HepG2 (cell line): Measurements from ENCODE around the gene NEURL3. TPM values are rescaled to one million over a fixed set of nuclear protein-coding genes. Genes with fewer than 3 reads are reported as not detected.

Experiments used
- ATM ChIP-seq: fragments of 450-650 bp; IDR thresholded peaks from 2 replicates; pipeline ENCODE4 v1.7.1; 2017; ENCODE audit warnings: mild to moderate bottlenecking, borderline replicate concordance
- BATF2 ChIP-seq: sonication (generic); formaldehyde crosslinking; IDR thresholded peaks from 2 replicates; pipeline ENCODE4 v1.8.0; 2022; ENCODE audit warnings: mild to moderate bottlenecking, missing genetic modification reagents, moderate library complexity
- ELK4 ChIP-seq: sonication (generic); formaldehyde crosslinking; IDR thresholded peaks from 2 replicates; pipeline ENCODE4 v1.9.0; 2021; ENCODE audit warnings: missing genetic modification reagents, borderline replicate concordance
- FOXA3 ChIP-seq: IDR thresholded peaks from 2 replicates; pipeline ENCODE4 v1.6.1; 2016; ENCODE audit warnings: missing genetic modification reagents, missing compliant biosample characterization
- KAT2B ChIP-seq: fragments of 150-350 bp; IDR thresholded peaks from 2 replicates; pipeline ENCODE4 v1.6.1; 2014; ENCODE audit warnings: low read depth, low read length, borderline replicate concordance
- KLF16 ChIP-seq, 2 experiments: sonication (generic) in 1 of 2; formaldehyde crosslinking in 1 of 2; IDR thresholded peaks; 2 replicates each; pipeline versions ENCODE4 v1.6.1 to v1.8.0; 2016 to 2023; ENCODE audit warnings: missing genetic modification reagents in 2 of 2, missing compliant biosample characterization in 1 of 2
- MED8 ChIP-seq: sonication (generic); formaldehyde crosslinking; IDR thresholded peaks from 2 replicates; pipeline ENCODE4 v1.8.1; 2023; ENCODE audit warnings: mild to moderate bottlenecking, missing genetic modification reagents; ENCODE audit not compliant: insufficient replicate concordance
- MXI1 ChIP-seq: IDR thresholded peaks from 3 replicates; pipeline ENCODE4 v1.6.1; 2012; ENCODE audit warnings: low read depth, low read length, inconsistent platforms, borderline replicate concordance
- NFYC ChIP-seq: IDR thresholded peaks from 2 replicates; pipeline ENCODE4 v1.6.1; 2016; ENCODE audit warnings: missing genetic modification reagents, missing compliant biosample characterization
- PBX3 ChIP-seq: sonication (generic); formaldehyde crosslinking; IDR thresholded peaks from 2 replicates; pipeline ENCODE4 v1.8.1; 2023; ENCODE audit warnings: missing genetic modification reagents, inconsistent platforms, borderline replicate concordance
- SPEN ChIP-seq: sonication (generic); formaldehyde crosslinking; IDR thresholded peaks from 2 replicates; pipeline ENCODE4 v1.5.1; 2020; ENCODE audit warnings: low read depth, mild to moderate bottlenecking, missing genetic modification reagents
- SRSF1 ChIP-seq: fragments of 200-400 bp; formaldehyde crosslinking; optimal IDR thresholded peaks from 2 replicates; pipeline ENCODE3; 2017; ENCODE audit warnings: mild to moderate bottlenecking, low read depth, low read length, moderate library complexity
- TFE3 ChIP-seq: IDR thresholded peaks from 2 replicates; pipeline ENCODE4 v1.6.1; 2016
- ZFP41 ChIP-seq: sonication (generic); formaldehyde crosslinking; IDR thresholded peaks from 2 replicates; pipeline ENCODE4 v1.4.0; 2020; ENCODE audit warnings: mild to moderate bottlenecking, missing genetic modification reagents, borderline replicate concordance
- ZNF24 ChIP-seq: fragments of 450-650 bp; IDR thresholded peaks from 2 replicates; pipeline ENCODE4 v1.6.1; 2017; ENCODE audit warnings: antibody characterized with exemption, mild to moderate bottlenecking
- ZNF335 ChIP-seq: sonication (generic); formaldehyde crosslinking; IDR thresholded peaks from 2 replicates; pipeline ENCODE4 v1.4.0; 2020; ENCODE audit warnings: missing genetic modification reagents
- ZNF558 ChIP-seq: sonication (generic); formaldehyde crosslinking; IDR thresholded peaks from 2 replicates; pipeline ENCODE4 v1.9.0; 2022; ENCODE audit warnings: mild to moderate bottlenecking, missing genetic modification reagents, borderline replicate concordance
- ZNF569 ChIP-seq: sonication (generic); formaldehyde crosslinking; IDR thresholded peaks from 2 replicates; pipeline ENCODE4 v1.5.0; 2020; ENCODE audit warnings: mild to moderate bottlenecking, missing genetic modification reagents, moderate library complexity, borderline replicate concordance
- ZNF75D ChIP-seq: sonication (generic); formaldehyde crosslinking; IDR thresholded peaks from 2 replicates; pipeline ENCODE4 v1.8.1; 2023; ENCODE audit warnings: missing genetic modification reagents, mild to moderate bottlenecking, borderline replicate concordance
- ZNF839 ChIP-seq: sonication (generic); formaldehyde crosslinking; IDR thresholded peaks from 2 replicates; pipeline ENCODE4 v1.4.0; 2020; ENCODE audit warnings: missing genetic modification reagents, mild to moderate bottlenecking, borderline replicate concordance
- polyA plus RNA-seq, 8 experiments: library from polyadenylated mRNA; depleted of rRNA in 3 of 8; stranded (reverse) in 7 of 8; unstranded in 1 of 8; fragments of >200 nt; fragmentation: Illumina TruSeq in 4 of 8; extraction: Trizol in 4 of 8; gene quantifications; 2 replicates each; pipeline versions ENCODE4 v1.2.1 to v1.2.3, GENCODE V29; 2011 to 2016; ENCODE audit warnings: low read depth in 4 of 8, missing spikeins in 1 of 8, mixed read lengths in 1 of 8; ENCODE audit not compliant: insufficient read depth in 1 of 8
- total RNA-seq, 5 experiments: library from RNA; depleted of rRNA; stranded (reverse); fragments of >200 nt; fragmentation: Illumina TruSeq; extraction: Trizol; gene quantifications; 2 replicates each; pipeline ENCODE4 v1.2.3, GENCODE V29; 2016; ENCODE audit warnings: low read depth in 1 of 5
- TF ChIP-seq, protein P1 (sequence below): sonication (generic); formaldehyde crosslinking; IDR thresholded peaks from 2 replicates; pipeline ENCODE4 v1.8.0; 2022; ENCODE audit warnings: missing genetic modification reagents, mild to moderate bottlenecking, borderline replicate concordance

The NEURL3 gene
- total and polyA plus RNA-seq, 2 of the 13 experiments (the other 11 are each of a cell fraction or from before 2014, with no cell fraction given): 0.16 to 1.2 TPM

GRCh38 chr2:96536445-96537065 lies 31.4 kb upstream of the NEURL3 start, which contains the start of gene ARID5A (continued):
- TF ChIP-seq TFE3 (peak; percentile 38; the same call in 1 of the 2 replicates), PBX3 (CRISPR knock-in tag) (no peak), ZFP41 (CRISPR knock-in tag) (no peak), ZNF558 (CRISPR knock-in tag) (no peak), ZNF839 (CRISPR knock-in tag) (no peak), ZNF335 (CRISPR knock-in tag) (0 out of 2 replicates have a peak, but pooled peaks have one; percentile 64), ZNF75D (no peak), ATM (no peak), ELK4 (CRISPR knock-in tag) (no peak), FOXA3 (0 out of 2 replicates have a peak, but pooled peaks have one; percentile 13), NFYC (CRISPR knock-in tag) (peak; percentile 89), KLF16 (CRISPR knock-in tag; IDR thresholded peaks at IDR 0.05) (peak in 1 of 2 experiments; percentile 57; a peak in 1 of 4 replicates), MED8 (CRISPR knock-in tag) (no peak), ZNF569 (CRISPR knock-in tag) (no peak), SPEN (CRISPR knock-in tag) (peak; percentile 61; the same call in 1 of the 2 replicates), BATF2 (peak; percentile 63; the same call in 1 of the 2 replicates), ZNF24 (no peak), MXI1 (peak; percentile 46; the same call in 1 of the 3 replicates), KAT2B (no peak), SRSF1 (no peak)
- TF ChIP-seq, protein P1, sequence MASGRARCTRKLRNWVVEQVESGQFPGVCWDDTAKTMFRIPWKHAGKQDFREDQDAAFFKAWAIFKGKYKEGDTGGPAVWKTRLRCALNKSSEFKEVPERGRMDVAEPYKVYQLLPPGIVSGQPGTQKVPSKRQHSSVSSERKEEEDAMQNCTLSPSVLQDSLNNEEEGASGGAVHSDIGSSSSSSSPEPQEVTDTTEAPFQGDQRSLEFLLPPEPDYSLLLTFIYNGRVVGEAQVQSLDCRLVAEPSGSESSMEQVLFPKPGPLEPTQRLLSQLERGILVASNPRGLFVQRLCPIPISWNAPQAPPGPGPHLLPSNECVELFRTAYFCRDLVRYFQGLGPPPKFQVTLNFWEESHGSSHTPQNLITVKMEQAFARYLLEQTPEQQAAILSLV (CRISPR knock-in tag): peak; percentile 71; the same call in 1 of the 2 replicates
